Measurements from ENCODE around the gene IRX4.

GRCh38 chr5:1847611-1848010 lies 35.1 kb downstream of the IRX4 start:
- TF ChIP-seq CTCF (conservative IDR thresholded peaks at IDR 0.05; ENCODE audit: low read depth in 2 of 2): no peak
- TF ChIP-seq EZH2 (IDR thresholded peaks at IDR 0.05; ENCODE audit: low read depth, unreplicated experiment): no peak
- no peak for TF ChIP-seq JUNB (IDR thresholded peaks at IDR 0.05; ENCODE audit: unreplicated experiment)
- TF ChIP-seq POLR2AphosphoS5 (IDR thresholded peaks at IDR 0.05; ENCODE audit: low read depth): no peak

Measured in GM23338 (cell line).